ENCODE measurements around the gene CLASP2.
"Not testable (repeated sequence)": the region's sequence is repeated elsewhere in the genome, so short reads cannot be mapped to it uniquely, and the experiment has no call there.

CLASP2 gene

DNA sequence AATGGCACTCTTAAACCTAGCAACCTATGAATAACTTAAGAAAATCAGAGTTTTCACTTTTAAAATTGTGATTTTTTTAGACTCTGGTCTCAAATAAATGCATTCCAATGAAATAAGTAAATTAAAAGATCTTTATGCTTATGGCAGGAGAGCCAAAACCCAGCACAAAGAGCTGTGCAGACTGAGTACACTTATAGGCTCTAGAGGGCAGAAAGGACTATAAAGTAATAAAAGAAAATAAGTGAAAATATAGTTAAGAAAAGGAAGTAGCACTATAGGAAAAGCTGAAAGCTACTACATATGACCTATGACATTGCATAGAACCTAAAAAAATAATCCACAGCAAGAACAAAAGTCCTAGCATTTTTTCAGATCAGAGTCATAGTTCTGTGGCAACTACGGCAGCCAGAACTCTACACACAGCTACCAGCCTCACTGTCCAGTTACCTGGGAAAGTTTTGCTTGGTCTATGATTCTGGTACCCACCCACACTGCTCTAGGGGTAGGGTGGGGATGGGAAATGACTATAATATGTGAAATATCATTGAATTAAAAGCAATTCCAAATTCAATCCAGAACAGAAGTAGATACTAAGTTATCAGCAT, 30.5 kb downstream of the CLASP2 start:
- no peak for DNase-seq

DNA sequence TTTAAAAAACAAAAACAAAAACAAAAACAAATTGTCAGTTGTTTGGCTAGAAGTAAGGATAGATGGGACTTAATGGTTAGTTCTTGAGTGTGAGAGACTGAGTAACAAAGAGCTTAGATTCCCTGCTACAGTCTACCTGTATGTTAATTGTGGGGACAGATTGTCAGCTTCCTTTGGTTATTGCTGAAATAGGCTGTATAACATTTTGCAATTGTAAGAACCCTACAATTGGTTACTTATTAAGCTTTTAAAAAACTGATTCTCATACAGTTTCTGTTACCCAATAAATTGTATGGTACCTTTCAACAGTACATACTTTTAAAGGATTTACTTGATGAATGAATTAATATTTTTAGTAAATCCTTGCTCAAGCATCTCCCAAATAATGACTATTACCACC, 35.3 kb downstream of the CLASP2 start:
- no peaks in the 10 kb centered on the region for H3K9me3 ChIP-seq
- no peaks in the 10 kb centered on the region for H3K36me3 ChIP-seq
- TF ChIP-seq, protein P1, sequence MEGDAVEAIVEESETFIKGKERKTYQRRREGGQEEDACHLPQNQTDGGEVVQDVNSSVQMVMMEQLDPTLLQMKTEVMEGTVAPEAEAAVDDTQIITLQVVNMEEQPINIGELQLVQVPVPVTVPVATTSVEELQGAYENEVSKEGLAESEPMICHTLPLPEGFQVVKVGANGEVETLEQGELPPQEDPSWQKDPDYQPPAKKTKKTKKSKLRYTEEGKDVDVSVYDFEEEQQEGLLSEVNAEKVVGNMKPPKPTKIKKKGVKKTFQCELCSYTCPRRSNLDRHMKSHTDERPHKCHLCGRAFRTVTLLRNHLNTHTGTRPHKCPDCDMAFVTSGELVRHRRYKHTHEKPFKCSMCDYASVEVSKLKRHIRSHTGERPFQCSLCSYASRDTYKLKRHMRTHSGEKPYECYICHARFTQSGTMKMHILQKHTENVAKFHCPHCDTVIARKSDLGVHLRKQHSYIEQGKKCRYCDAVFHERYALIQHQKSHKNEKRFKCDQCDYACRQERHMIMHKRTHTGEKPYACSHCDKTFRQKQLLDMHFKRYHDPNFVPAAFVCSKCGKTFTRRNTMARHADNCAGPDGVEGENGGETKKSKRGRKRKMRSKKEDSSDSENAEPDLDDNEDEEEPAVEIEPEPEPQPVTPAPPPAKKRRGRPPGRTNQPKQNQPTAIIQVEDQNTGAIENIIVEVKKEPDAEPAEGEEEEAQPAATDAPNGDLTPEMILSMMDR (IDR thresholded peaks at IDR 0.05; ENCODE audit: low read depth, low read length) = no peak
- H3K4me1 ChIP-seq = no peaks in the 10 kb centered on the region
- H3K27me3 ChIP-seq = no peaks in the 10 kb centered on the region
- no peak for DNase-seq
- H3K4me3 ChIP-seq (ENCODE audit: low read depth, low read length) = no peak overlapping the region

More for the DNA sequence above, 30.5 kb downstream of the CLASP2 start:
- H3K27me3 ChIP-seq = no peaks in the 10 kb centered on the region
- no peaks in the 10 kb centered on the region for H3K36me3 ChIP-seq
- TF ChIP-seq, protein P1 (IDR thresholded peaks at IDR 0.05; ENCODE audit: low read depth, low read length) = no peak
- no peaks in the 10 kb centered on the region for H3K9me3 ChIP-seq
- H3K4me3 ChIP-seq (ENCODE audit: low read depth, low read length) = no peak overlapping the region
- H3K4me1 ChIP-seq = no peaks in the 10 kb centered on the region

DNA sequence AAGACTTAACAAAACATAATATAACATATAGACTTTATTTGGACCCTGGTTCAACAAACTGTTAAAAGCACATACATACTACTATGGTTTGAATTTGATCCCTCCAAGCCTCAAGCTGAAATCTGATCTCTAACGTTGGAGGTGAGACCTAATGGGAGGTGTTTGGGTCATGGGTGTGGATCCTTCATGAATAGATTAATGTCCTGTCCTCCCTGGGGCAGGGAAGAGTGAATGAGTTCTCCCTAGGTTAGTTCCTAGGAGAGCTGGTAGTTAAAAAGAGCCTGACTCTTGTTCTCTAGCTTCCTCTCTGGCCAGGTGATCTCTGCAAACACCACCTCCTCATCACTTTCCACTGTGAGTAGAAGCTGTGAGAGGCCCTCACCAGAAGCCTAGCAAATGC, 36.4 kb downstream of the CLASP2 start:
- Histone ChIP-seq H3K4me3 (ENCODE audit: low read depth, low read length) (no peak overlapping the region), H3K4me1 (no peaks in the 10 kb centered on the region), H3K27me3 (no peaks in the 10 kb centered on the region), H3K36me3 (no peaks in the 10 kb centered on the region), H3K9me3 (no peaks in the 10 kb centered on the region)
- DNase-seq = no peak
- TF ChIP-seq, protein P1 (IDR thresholded peaks at IDR 0.05; ENCODE audit: low read depth, low read length) = no peak

DNA sequence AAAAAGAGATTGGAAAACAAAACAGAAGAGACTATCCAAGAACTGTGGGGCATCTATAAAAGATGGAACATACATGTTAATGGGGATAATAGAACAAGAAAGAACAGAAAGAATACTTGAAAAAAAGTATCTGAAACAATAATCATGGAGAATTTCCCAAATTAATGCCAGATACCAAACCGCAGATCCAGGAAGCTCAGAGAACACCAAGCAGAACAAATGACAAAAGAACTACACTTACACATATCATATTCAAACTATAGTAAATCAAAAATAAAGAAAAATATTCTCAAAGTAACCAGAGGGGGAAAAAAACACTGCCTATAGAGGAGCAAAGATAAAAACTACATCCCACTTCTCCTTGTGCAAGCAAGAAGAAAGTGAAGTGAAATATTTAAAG, 40.0 kb downstream of the CLASP2 start:
- TF ChIP-seq, protein P1 (IDR thresholded peaks at IDR 0.05; ENCODE audit: low read depth, low read length) = no peak

DNA sequence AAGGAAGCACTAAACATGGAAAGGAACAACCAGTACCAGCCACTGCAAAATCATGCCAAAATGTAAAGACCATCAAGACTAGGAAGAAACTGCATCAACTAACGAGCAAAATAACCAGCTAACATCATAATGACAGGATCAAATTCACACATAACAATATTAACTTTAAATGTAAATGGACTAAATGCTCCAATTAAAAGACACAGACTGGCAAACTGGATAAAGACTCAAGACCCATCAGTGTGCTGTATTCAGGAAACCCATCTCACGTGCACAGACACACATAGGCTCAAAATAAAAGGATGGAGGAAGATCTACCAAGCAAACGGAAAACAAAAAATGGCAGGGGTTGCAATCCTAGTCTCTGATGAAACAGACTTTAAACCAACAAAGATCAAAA, 44.6 kb downstream of the CLASP2 start:
- not testable (repeated sequence) for H3K4me3 ChIP-seq (ENCODE audit: low read depth, low read length); H3K9me3 ChIP-seq; H3K36me3 ChIP-seq; DNase-seq; H3K4me1 ChIP-seq; H3K27me3 ChIP-seq

More for the DNA sequence above, 40.0 kb downstream of the CLASP2 start:
- no peaks in the 10 kb centered on the region for H3K27me3 ChIP-seq
- DNase-seq = no peak
- H3K4me1 ChIP-seq = no peaks in the 10 kb centered on the region
- H3K9me3 ChIP-seq = no peaks in the 10 kb centered on the region
- no peaks in the 10 kb centered on the region for H3K36me3 ChIP-seq
- no peak overlapping the region for H3K4me3 ChIP-seq (ENCODE audit: low read depth, low read length)

DNA sequence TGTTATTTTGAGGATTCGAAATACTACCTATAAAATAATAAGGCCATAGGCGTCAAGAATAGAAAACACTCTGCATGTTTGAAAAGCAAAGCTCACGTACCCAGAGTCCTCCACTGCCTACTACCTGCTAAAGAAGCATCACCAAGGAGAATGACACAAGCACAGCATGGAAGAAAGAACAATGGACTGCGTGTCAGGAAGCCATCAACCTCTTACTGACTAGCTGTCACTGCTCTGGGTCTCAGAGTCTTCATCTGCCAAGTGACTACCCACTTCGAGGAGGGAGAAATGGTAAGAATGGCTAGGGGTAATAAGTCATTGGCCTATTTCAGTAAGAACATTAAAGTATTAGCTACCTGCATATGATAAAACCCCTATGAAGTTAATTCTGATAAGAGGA, 49.4 kb downstream of the CLASP2 start:
- TF ChIP-seq, protein P1 (IDR thresholded peaks at IDR 0.05; ENCODE audit: low read depth, low read length) = no peak
- no peak for DNase-seq
- Histone ChIP-seq H3K27me3 (no peaks in the 10 kb centered on the region), H3K9me3 (no peaks in the 10 kb centered on the region), H3K36me3 (no peaks in the 10 kb centered on the region), H3K4me1 (no peaks in the 10 kb centered on the region), H3K4me3 (ENCODE audit: low read depth, low read length) (no peak overlapping the region)

Data from BE2C (cell line).